Measurements from ENCODE around the gene SYS1. TPM values are rescaled to one million over a fixed set of nuclear protein-coding genes. Genes with fewer than 3 reads are reported as not detected.
A peak's percentile ranks its signal among the peaks of the same experiment; 100 is the strongest.

Gene SYS1
- polyA plus RNA-seq, 3 donors = 32.3 to 33.8 (median 33.8) TPM

DNA sequence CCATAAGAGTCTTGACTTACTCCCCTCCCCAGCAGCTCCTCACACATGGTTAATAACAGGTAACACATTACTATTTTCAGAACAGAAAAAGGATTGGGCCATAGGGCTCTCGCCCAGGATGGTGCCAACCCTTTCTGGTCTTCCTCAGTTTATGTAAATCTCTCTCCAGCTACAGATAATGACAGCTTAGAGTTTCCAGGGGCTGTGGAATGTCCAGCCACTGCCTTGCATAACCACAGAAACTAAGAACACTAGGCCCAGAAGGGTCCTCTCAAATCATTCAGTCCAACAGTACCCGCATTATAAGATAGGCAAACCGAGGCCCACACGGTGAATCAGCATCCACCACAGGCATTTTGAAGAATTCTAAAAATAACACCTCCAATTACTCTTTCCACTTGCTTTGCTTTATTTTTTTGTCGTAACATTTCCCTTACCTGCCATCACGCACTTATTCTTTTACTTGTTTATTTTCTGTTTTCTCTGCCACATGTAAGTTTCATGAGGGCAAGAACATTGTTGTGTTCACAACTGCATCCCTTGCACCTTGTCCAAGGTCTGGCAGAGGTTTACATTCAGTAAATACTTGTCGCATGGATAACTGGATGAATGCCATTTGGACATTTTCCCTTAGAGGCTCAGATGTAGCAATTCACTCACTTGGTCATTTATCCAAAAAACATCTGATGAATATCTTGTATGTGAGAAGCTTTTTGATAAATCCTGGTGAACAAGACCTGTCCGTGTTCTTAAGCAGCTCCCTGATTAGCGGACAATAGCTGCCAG lies 8.3 kb upstream of the SYS1 start:
- DNase-seq (ENCODE audit: low read depth in 3 of 3, low spot score in 2 of 3) = no peak

DNA sequence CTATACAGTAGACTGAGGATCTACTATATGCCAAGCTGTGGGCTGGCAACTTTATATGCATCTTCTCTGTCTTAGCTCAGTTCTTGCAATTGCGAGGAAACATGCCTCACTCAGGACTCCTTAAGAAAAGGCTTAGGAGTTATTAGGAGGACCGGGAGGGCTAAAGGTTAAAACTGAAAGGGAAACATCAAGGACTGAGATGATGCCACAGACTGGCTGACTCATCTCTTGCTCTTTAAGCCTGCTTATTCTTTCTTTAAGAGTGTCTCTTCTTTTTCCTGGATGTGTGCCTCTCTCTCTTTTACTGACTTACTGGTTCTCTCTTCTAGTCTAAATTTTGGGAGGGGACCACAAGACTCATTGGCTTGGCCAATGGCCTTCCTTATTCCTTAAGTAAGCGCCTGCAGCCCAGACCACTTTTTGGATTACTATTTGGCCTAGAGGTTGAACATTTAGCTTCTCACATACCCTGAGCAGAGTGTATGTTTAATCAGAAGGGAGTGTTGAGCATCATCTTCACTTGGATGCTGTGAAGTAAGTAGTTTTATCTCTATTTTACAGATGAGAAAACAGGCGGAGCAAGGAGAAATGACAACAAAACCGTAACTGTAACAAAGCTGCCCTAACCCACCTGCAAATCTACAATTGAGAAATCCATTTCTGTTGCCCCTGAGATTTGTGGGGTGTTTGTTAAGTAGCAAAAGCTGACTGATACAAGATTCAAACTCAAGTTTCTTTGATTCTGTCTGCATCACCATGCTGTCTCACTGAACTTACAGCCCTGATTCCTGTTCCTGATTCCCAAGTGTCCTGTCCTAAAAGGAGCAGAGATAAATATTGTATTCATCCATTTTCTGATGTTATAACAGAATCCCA lies 7.5 kb upstream of the SYS1 start:
- DNase-seq (ENCODE audit: low read depth in 3 of 3, low spot score in 2 of 3) = no peak

DNA sequence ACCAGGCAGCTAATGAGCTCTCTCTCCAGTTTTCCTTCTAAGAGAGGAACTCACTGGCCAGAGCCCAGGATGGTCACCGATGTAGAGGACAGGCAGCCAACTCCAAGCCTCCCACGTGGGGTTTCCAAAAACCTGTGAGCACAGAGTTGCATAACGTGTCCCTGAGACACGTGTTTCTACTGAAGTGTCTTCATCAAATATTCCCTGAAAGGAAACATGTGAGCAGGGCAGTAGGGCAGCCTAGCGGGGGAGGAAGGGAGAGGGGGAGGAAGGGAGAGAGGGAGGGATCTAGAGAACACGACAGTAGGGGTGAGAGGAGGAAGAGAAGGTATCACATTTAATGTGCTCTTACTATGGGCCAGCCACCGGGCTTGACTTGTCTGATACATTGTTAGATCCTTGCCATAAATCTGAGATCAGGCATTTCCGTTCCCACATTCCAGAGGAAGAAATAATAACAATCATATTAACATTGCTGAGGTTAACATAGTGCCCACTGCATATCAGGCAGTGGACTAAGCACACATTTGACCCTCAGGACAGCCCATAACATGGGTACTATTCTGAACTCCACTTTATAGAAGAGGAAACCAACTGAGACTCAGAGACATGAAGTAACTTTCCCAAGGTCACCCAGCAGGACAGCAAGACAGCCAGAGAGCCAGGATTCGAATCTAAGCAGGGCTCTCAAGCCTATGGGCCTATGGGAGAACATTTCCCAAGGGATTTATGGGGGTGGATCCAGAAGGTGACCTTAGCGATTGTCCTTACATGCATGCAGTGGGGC lies 4.5 kb upstream of the SYS1 start:
- DNase-seq (ENCODE audit: low read depth in 3 of 3, low spot score in 2 of 3) = no peak

DNA sequence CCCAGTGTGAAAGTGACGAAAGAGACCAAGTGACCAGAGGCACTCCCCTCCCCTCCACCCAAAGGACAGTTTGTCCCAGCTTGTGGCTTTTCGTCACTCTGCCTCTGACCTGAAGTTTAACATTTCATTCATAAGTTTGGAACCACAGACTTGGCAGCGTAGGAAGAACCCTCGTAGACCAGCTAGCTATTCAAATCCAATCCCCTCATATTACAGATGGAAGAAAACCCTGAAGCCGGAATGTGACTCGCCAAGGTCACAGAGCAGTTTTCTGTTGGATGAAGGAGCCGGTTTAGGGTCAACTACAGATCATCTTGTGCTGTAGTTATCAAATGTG lies 3.9 kb upstream of the SYS1 start:
- no peak for DNase-seq (ENCODE audit: low read depth in 3 of 3, low spot score in 2 of 3)

DNA sequence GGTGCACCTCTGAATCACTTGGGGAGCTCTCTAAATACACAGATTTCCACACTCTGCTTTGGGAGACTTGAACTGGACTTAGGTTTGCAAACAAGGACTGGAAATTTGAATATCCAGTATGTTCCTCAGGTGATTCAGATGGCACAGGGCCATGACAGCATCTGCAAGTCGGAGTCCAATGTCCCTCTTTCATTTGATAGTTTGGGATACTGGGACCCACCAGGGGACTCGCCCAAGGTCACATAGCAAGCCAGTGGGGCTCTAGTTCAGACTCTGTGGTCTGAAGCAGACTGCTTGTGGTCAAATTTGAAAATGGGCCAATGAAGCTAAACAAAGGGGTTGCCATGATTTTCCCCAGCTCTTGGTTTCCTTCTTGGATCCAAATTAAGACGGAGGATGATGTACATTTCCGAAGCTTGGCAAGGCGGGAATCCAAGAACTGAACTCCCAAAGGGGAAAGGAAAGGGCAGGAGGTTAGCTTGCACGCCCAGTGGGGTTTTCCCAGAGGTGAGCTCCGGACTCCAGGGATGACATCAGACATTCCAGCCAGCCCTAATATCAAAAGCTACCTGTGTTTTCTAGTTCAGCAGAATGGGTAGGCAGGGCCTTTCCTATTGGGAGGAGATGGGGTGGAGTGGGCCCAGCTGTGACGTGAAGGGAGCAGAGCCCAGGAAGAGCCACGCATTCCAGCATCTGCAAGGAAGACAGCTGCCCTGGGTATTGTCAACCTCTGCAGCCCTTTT lies 3.4 kb upstream of the SYS1 start:
- no peak for DNase-seq (ENCODE audit: low read depth in 3 of 3, low spot score in 2 of 3)

DNA sequence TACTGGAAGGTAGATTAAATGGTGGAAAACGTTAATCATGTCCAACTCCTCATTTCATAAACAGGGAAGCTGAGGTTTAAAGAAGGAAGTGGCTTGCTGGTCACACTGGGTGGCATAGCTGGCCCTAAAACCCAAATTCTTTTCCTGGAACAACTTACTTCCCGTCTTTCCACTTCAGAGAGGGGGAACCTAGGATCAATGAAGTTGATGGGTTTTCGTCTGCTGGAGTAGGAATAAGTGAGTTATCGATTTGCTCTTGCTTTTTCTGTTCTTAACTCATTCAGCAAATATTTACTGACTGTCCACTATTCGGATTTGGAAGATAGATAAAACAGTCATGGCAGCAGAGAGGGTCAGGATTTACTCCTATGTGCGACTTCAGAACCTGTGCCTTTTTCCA lies 1.2 kb upstream of the SYS1 start:
- no peak for DNase-seq (ENCODE audit: low read depth in 3 of 3, low spot score in 2 of 3)

DNA sequence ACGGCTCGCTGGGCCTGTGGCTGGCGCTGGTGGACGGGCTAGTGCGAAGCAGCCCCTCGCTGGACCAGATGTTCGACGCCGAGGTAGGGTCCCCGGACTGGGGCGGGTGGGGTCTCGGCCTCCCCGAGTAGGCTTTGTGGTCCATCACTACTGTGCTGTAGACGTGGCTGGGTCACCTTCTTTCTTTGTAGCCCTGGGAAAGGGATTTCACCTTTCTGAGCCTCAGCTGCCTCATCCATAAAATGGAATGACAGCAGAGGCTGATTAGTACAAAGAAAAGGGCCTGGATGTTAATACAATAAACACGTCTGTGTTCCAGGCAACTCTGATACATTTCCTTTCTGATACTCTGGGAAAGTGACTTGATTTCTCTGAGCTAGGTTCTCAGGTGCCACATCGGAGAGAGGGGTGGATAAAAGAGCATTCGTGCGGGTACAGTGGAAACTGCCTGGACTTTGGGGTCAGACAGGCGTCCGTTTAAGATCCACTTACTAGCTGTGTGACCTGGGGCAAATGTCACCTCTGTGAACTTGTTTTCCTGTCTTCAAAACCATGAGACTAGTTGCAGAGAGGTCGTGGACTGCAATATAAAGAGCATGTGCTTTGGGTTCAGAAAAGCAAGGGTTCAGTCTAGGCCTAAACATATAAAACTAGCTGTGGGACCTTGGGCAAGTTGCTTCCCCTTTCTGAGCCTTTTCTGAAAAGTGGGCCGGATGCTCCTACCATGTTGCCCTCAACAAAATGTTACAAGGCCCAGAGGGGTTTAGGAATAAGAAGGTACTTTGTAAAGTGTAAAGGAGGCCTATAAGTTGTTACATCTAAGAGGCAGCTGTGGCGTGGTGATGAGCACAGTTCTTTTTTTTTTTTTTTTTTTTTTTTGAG lies 896 bp downstream of the SYS1 start:
- no peak for DNase-seq (ENCODE audit: low read depth in 3 of 3, low spot score in 2 of 3)

DNA sequence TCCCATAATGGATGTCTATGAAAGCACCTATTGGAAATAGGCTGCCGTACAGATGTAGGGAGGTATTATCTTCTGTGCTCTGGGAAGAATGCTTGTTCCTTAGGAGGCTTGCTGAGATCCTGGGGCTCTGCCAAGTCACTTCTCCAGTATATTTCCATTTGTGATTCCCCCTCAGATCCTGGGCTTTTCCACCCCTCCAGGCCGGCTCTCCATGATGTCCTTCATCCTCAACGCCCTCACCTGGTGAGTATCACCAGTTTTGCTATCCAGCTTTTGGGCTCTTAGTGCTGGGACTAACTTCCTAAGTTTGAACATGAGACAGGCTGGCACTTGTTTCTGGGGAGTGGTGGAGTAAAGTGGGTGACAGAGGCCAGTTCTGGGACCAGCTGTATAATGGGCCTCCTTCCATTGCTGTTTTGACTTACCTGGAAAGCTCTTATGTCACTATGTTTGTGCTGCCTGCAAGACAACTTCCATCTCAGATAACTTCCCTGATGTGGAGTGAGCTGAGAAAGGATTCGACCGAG lies 2.6 kb downstream of the SYS1 start:
- DNase-seq (ENCODE audit: low read depth in 3 of 3, low spot score in 2 of 3) = no peak

DNA sequence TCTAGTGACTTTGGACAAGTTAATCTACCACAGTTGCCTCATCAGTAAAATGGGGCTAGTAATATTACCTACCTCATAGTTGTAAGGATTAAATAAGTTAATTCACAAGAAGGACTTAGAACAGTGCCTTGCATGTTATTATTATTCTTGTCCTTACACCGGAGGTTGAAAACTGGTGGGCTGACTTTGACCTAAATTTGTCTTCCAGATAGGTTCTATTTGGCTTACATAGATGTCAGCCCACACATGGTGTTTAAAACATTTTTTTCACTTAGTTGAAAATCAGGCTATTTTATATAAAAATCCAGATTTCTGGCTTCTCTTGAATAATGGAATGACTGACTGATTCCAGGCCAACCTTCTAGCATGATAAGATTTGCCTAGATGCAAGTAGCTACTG lies 3.2 kb downstream of the SYS1 start:
- no peak for DNase-seq (ENCODE audit: low read depth in 3 of 3, low spot score in 2 of 3)

DNA sequence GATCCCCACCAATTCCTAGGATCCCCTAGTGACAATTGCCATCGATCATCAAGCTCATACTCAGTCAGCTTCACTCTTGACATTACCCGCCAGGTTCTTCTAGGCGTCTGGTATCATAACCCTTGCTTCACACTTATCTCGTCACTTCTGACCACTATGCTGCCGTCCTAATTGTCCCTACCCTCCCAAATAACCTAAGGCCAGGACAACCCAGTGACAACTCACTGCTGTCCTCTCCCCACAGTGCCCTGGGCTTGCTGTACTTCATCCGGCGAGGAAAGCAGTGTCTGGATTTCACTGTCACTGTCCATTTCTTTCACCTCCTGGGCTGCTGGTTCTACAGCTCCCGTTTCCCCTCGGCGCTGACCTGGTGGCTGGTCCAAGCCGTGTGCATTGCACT lies 3.7 kb downstream of the SYS1 start:
- DNase-seq (ENCODE audit: low read depth in 3 of 3, low spot score in 2 of 3) = no peak

DNA sequence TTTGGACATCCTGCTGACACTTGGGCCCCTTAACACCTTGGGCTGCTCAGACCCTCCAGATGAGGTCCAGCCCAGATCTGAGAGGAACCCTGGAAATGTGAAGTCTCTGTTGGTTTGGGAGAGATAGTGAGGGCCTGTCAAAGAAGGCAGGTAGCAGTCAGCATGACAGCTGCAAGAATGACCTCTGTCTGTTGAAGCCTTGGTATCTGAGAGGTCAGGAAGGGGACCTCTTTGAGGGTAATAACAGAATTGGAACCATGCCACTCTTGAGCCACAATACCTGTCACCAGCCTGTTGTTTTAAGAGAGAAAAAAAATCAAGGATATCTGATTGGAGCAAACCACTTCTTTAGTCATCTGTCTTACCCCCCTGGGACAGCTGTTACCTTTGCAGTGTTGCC lies 4.2 kb downstream of the SYS1 start:
- DNase-seq (ENCODE audit: low read depth in 3 of 3, low spot score in 2 of 3) = no peak

DNA sequence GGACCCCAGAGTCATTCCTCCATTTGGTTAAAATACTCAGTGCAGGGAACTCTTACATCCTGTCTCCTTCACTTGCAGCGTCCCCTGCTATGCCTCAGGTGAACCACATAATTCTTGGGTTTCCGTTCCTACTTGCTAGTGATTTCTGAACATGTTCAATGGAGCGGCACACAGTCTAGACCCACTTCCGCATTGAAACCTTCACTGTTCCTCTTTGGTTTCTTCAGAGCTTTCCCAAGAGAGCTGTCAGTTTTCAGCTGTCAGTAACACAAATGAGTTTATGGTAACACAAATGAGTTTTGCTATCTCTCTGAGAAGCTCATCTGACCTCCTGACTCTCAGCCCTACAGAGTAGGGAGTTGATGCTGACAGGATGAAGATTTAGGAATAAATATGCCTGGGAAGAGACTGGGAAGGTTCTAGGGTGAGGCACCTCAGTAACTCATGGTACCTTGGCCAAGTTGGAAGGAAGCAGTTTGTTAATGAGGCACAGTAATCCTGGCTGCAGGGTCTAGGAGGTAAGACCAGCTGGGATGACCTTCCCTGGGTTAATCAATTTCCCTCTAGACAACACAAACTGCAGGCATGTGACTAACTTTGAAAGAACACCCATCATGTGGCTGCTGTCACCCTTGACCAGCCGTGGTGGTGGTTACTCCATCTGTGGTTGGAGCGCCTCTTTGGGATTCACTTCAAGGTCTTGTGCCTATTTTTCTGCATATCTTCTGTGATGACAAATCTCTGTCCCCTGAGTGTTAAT lies 5.4 kb downstream of the SYS1 start:
- no peak for DNase-seq (ENCODE audit: low read depth in 3 of 3, low spot score in 2 of 3)

DNA sequence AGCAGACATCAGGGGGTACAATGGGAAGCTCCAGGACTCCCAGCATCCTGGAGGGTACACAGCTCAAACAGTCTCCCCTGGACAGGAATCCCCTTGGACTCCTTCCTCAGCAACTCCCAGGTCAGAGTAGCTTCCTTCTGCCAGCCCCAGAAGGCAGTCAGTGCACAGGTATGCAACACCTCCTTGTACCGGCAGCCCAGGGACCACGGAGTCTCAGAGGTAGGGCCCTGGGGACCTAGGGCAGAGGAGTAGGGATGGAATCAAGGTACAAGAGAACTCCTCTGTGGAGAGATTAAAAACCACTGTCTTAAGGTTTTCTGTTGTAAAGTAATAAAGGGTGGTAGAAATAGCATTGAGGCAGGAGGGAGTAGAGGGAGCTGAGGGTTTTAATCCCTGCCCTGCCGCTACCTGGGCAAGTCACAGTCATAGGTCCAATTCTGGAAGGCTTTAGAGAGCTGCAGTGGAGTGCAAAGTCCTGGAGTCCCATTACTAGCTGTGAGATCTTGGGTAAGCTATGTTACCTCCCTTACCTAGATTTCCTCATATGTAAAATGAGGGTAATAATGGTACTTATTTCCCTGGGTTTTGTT lies 7.7 kb downstream of the SYS1 start:
- DNase-seq (ENCODE audit: low read depth in 3 of 3, low spot score in 2 of 3) = no peak

DNA sequence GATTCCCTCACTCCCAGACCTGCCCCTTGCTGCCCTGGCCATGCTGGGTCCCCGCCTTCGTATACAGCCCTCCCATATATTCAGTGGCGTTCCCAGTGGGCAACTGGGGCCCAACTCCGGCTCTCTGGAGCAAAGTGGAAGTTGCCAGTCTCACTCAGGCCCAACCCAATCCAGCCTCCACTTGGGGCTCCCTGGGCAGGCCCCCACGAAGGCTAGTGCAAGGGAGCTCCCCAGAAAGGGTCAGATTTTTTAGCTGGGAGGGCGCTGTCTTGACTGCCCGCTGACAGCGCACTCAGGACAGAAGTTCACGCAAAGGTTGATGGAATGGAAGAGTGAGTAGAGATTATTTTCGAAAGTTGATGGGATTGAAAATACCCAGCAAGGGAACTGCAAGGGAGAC lies 9.3 kb downstream of the SYS1 start:
- DNase-seq (ENCODE audit: low read depth in 3 of 3, low spot score in 2 of 3) = no peak

DNA sequence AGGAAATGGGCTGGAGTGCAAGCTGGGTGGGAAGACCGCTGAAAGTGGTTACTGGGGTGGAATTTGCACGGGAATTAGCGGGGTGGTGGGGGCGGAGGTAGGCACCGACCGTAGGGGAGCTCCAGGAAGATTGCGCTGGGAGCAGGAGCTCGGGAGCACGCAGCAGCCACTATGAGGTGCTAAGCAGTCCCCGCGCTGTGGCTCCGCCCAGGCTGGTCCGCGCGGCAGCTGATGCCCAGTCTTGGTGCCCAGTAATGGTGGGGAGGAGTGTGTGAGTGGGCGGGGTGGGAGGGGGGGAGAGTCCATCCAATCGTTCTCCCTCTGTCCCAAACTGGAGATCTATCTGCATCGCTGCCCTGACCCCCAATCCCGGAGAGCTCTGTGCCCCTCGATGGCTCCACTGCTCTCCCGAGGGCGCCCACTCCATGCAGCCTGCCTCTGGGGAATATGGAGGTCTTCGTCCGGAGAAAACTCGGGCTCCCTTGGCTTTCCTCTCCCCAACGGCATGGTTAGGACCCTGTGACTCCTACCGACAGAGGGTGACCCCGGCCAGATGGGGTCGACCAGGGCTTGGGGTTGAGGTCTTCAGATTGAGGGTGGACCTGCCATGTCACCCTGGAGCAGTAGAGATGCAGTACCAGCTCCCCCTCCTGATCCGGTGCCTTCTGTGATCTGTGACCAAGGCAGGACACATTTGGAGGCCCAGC lies 9.8 kb downstream of the SYS1 start:
- DNase-seq (ENCODE audit: low read depth in 3 of 3, low spot score in 2 of 3) = no peak

DNA sequence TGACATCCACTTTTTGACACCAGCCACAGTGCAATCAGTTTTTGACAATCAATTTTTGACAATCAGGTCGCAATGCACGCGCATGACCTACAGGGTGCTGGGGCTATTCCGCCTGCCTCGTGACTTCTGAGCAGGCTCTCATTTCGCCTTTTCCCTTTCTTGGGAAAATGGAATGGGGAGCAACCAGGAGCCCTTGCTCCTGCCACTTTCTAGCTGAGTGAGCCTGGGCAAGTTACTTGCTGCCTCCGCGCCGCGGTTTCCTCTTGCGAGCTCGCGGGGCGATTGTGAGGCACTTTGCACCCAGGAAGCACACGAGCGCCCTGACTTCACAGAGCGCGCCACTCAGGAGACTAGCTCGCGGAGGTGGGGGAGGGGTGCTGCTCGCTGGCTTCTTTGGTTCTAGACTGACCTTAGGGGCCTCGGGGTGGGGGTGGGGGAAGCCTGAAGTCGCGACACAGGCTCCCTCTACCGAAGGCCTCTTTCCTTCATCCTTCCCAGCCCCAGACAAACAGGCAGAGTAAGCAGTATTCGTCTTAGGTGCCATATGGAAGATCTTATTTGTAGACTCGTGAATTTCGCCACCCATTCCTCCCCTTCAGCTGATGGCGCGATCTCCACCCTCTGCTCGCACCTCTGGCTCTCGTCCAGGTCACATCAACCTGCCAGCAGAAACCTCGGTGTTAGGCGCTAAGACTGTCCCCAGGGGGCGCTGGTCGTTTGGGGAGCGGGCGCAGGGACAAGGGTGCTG lies 10.6 kb downstream of the SYS1 start:
- peak in 2 of 3 donors; percentile 57 to 71 for DNase-seq (ENCODE audit: low read depth in 3 of 3, low spot score in 2 of 3)

DNA sequence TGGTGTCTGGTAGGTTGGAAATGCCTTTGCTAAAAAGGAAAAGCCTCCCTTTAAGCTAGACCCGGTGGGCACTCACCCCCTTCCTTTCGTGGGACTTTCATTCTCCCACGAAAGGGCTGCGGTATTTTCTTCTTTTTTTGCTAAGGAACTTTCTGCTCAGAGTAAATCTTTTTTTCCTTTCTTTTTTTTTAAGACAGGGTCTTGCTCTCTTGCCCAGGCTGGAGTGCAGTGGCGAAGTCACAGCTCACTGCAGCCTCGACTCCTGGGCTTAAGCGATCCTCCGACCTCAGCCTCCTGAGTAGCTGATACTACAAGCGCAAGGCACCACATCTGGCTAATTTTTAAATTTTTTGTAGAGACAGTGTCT lies 11.1 kb downstream of the SYS1 start:
- DNase-seq (ENCODE audit: low read depth in 3 of 3, low spot score in 2 of 3) = no peak

All from right renal cortex interstitium (tissue), 3 donors.